Endothelial cell of umbilical vein (primary cell): ENCODE measurements around the gene OCIAD1.

Experiments
- EZH2 ChIP-seq: IDR thresholded peaks from 2 replicates; pipeline ENCODE4 v1.6.1; 2012; ENCODE audit warnings: borderline replicate concordance, low read depth, mild to moderate bottlenecking, moderate library complexity, low read length, inconsistent platforms; ENCODE audit not compliant: severe bottlenecking
- GATA2 ChIP-seq: IDR thresholded peaks from 2 replicates; pipeline ENCODE4 v1.7.0; 2011; ENCODE audit warnings: low read depth, mild to moderate bottlenecking, moderate library complexity, mixed read lengths, low read length; ENCODE audit not compliant: insufficient read length, insufficient read depth
- JUN ChIP-seq: IDR thresholded peaks from 2 replicates; pipeline ENCODE4 v1.6.1; 2011; ENCODE audit warnings: borderline replicate concordance, low read depth; ENCODE audit not compliant: insufficient read length, insufficient read depth
- MYC ChIP-seq: IDR thresholded peaks from one replicate; pipeline ENCODE4 v1.6.1; 2011; ENCODE audit warnings: mild to moderate bottlenecking, low read depth, low read length
- POLR2A ChIP-seq: IDR thresholded peaks from 2 replicates; pipeline ENCODE4 v1.6.1; 2012; ENCODE audit warnings: low read depth, mild to moderate bottlenecking, control low read depth, low read length
- POLR2AphosphoS5 ChIP-seq: IDR thresholded peaks from 2 replicates; pipeline ENCODE4 v1.6.1; 2012; ENCODE audit warnings: low read depth, mild to moderate bottlenecking, control low read depth, low read length, moderate library complexity; ENCODE audit not compliant: insufficient read depth
- TF ChIP-seq, protein P1 (sequence below): IDR thresholded peaks from 2 replicates; pipeline ENCODE4 v1.6.1; 2011; ENCODE audit not compliant: insufficient read depth, insufficient read length
- TF ChIP-seq, protein P2 (sequence below), 2 donors: IDR thresholded peaks; 1 replicate in 1 of 2; 2 replicates in 1 of 2; pipeline ENCODE4 v1.5.1; 2011; ENCODE audit warnings: low read length in 2 of 2, mild to moderate bottlenecking in 2 of 2, moderate library complexity in 2 of 2, control low read depth in 1 of 2, inconsistent platforms in 1 of 2, low read depth in 1 of 2; ENCODE audit not compliant: insufficient read depth in 1 of 2; ENCODE audit errors: extremely low read depth in 1 of 2

DNA sequence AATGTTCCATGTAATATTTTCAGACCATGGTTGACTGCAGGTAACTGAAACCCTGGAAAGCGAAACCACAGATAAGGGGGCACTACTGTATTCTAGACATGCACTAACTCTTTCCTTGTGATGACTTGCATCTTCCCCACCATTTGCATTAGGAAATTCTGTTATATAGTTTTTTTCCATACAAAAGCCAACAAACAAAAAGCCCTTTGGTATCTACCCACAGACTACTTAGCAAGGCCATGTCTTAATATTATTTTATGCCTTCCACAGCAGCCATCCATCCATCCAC, 23.5 kb downstream of the OCIAD1 start:
- TF ChIP-seq, protein P1, sequence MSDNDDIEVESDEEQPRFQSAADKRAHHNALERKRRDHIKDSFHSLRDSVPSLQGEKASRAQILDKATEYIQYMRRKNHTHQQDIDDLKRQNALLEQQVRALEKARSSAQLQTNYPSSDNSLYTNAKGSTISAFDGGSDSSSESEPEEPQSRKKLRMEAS = no peak
- TF ChIP-seq, protein P2, sequence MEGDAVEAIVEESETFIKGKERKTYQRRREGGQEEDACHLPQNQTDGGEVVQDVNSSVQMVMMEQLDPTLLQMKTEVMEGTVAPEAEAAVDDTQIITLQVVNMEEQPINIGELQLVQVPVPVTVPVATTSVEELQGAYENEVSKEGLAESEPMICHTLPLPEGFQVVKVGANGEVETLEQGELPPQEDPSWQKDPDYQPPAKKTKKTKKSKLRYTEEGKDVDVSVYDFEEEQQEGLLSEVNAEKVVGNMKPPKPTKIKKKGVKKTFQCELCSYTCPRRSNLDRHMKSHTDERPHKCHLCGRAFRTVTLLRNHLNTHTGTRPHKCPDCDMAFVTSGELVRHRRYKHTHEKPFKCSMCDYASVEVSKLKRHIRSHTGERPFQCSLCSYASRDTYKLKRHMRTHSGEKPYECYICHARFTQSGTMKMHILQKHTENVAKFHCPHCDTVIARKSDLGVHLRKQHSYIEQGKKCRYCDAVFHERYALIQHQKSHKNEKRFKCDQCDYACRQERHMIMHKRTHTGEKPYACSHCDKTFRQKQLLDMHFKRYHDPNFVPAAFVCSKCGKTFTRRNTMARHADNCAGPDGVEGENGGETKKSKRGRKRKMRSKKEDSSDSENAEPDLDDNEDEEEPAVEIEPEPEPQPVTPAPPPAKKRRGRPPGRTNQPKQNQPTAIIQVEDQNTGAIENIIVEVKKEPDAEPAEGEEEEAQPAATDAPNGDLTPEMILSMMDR (IDR thresholded peaks at IDR 0.05; ENCODE audit: extremely low read depth in 1 of 2, insufficient read depth in 1 of 2, low read depth in 1 of 2, low read length in 2 of 2) = no peak
- no peak for TF ChIP-seq POLR2A
- no peak for TF ChIP-seq EZH2
- no peak for TF ChIP-seq POLR2AphosphoS5
- no peak for TF ChIP-seq JUN
- TF ChIP-seq MYC = no peak
- no peak for TF ChIP-seq GATA2
